D721Med (cell line): ENCODE measurements around the gene PSPH.
"Not testable (repeated sequence)": the region's sequence is repeated elsewhere in the genome, so short reads cannot be mapped to it uniquely, and the experiment has no call there.

Experiments used
- DNase-seq: peaks from one replicate; pipeline ENCODE4 v3.0.0; 2011; ENCODE audit warnings: low spot score; ENCODE audit not compliant: insufficient read length
- FAIRE-seq: peaks from 2 replicates; lab custom pipeline; 2011; peaks lifted over from hg19 to GRCh38; lab: Jason Lieb, UNC
- CTCF ChIP-seq: IDR thresholded peaks from 2 replicates; pipeline ENCODE4 v1.5.1; 2012; ENCODE audit warnings: mild to moderate bottlenecking, control low read depth; ENCODE audit not compliant: insufficient read depth; ENCODE audit errors: missing control alignments

PSPH gene

GRCh38 chr7:56077681-56078080 is 26.4 kb upstream of the PSPH start:
- DNase-seq = no peak
- FAIRE-seq = no peak
- no peak for TF ChIP-seq CTCF

DNA sequence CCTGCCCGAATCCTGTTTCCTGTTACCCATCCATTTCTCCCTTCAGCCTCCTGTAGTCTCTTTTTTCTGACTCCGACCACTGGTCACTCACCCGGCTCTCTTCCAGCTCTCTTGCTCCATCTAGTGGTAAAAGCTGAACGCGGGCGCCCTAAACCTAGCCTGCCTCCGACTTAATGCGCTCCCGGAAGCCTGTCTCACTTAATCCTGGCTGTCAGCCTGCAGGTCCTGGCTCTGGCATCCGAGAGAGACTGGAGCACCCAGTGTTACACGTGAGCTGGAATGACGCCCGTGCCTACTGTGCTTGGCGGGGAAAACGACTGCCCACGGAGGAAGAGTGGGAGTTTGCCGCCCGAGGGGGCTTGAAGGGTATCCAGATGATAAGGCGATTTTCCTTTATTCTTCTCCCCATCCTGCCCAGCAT is 23.1 kb upstream of the PSPH start:
- peak; percentile 49 for DNase-seq
- TF ChIP-seq CTCF = peak; percentile 95
- no peak for FAIRE-seq

DNA sequence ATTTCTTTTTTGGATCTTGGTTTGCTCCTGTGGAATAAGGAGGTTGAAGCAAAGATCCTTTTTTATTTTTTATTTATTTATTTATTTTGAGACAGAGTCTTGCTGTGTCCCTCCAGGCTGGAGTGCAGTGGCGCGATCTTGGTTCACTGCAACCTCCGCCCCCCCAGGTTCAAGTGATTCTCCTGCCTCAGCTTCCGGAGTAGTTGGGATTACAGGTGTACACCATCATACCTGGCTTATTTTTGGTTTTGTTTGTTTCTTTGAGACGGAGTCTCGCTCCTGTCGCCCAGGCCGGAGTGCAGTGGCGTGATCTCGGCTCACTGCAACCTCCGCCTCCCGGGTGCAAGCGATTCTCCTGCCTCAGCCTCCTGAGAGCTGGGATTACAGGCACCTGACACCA is 15.1 kb upstream of the PSPH start:
- FAIRE-seq = not testable (repeated sequence)

DNA sequence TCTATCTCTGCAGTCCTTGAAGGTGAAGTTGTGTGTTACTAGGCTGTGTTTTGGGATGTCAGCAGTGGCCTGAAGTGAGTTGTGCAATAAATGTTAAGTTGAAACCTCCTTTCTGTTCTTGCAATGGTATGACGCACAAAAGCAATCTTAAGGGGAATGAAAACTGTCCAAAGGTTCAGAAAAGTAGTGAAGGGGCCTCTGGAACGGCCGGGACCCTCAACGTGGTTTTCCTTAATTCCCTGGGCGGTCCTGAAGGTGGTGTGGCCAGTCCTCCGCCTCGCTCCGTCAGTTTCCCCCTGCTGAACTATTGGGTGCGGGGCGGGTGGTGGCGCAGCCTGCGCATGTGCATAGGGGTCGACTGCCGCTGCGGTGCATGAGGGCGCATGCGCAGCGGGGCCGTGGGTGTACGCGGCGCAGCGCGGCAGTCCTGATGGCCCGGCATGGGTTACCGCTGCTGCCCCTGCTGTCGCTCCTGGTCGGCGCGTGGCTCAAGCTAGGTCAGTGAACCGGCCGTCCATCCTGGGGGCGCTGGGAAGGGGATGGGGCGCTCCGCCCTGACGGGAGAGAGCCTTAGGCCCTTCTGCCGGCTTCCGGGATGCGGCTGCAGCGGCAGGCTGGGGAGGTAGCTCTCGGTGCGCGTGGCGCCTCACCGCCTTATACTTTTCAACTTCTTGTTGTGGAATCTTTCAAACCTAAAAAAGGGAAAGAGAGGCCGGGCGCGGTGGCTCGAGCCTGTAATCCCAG is 12.8 kb upstream of the PSPH start, which contains the start of gene SUMF2:
TSS of gene SUMF2 (plus strand) at position 405 of the 744 bp plus-strand sequence. CDS start at position 431, 26 bp downstream.
- peak; percentile 90 for DNase-seq
- TF ChIP-seq CTCF = no peak
- FAIRE-seq = no peak

More for the DNA sequence above, 15.1 kb upstream of the PSPH start:
- DNase-seq = not testable (repeated sequence)

GRCh38 chr7:56063500-56063881 is 12.2 kb upstream of the PSPH start:
- no peak for FAIRE-seq
- DNase-seq = no peak

GRCh38 chr7:56062382-56062781 is 11.1 kb upstream of the PSPH start:
- FAIRE-seq (no peak), DNase-seq (no peak)
- no peak for TF ChIP-seq CTCF

More at GRCh38 chr7:56063500-56063881, 12.2 kb upstream of the PSPH start:
- no peak for TF ChIP-seq CTCF

- FAIRE-seq = no peak
- no peak for TF ChIP-seq CTCF
- DNase-seq = no peak
Observed at GRCh38 chr7:56053993-56054392, 2.7 kb upstream of the PSPH start.
